ENCODE measurements around the gene FLVCR2.

DNA sequence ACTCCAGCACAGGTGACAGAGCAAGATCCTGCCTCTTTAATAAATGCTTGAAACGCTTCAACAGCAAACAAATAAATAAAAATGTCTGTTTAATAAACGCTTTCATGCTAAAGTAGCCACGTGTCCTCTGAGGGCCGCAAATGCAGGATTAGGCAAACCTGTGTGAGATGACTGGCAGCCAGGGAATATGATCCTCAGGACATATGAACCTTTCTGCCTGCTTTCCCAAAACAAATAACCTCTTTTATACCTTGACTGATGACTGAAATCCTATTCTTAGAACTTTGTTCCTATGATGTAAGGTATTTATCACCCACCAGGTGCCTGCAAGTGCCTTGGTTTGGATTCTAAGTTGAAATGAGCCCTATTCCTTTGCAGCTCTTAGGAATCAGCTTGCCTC, 14.5 kb upstream of the FLVCR2 start:
- TF ChIP-seq, protein P1, sequence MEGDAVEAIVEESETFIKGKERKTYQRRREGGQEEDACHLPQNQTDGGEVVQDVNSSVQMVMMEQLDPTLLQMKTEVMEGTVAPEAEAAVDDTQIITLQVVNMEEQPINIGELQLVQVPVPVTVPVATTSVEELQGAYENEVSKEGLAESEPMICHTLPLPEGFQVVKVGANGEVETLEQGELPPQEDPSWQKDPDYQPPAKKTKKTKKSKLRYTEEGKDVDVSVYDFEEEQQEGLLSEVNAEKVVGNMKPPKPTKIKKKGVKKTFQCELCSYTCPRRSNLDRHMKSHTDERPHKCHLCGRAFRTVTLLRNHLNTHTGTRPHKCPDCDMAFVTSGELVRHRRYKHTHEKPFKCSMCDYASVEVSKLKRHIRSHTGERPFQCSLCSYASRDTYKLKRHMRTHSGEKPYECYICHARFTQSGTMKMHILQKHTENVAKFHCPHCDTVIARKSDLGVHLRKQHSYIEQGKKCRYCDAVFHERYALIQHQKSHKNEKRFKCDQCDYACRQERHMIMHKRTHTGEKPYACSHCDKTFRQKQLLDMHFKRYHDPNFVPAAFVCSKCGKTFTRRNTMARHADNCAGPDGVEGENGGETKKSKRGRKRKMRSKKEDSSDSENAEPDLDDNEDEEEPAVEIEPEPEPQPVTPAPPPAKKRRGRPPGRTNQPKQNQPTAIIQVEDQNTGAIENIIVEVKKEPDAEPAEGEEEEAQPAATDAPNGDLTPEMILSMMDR (IDR thresholded peaks at IDR 0.05; ENCODE audit: insufficient read depth, low read length, poor library complexity, severe bottlenecking), result no peak
- no peak for TF ChIP-seq EZH2phosphoT487 (conservative IDR thresholded peaks at IDR 0.05; ENCODE audit: low read length)
